Uterus (tissue), 2 donors: Measurements from ENCODE around the gene CFAP210.

ENCODE experiments used
- POLR2A ChIP-seq, 2 donors: fragments of 450-650 bp; IDR thresholded peaks; one replicate each; pipeline ENCODE4 v1.6.1; 2016; ENCODE audit warnings: antibody characterized with exemption in 2 of 2, mild to moderate bottlenecking in 1 of 2, moderate library complexity in 1 of 2
- TF ChIP-seq, protein P1 (sequence below), 4 experiments: fragments of 200-600 bp in 2 of 4; fragments of 450-650 bp in 2 of 4; sonication (generic) in 2 of 4; IDR thresholded peaks; one replicate each; pipeline ENCODE4 v1.5.1; 2016 to 2019; ENCODE audit warnings: antibody characterized with exemption in 4 of 4, mild to moderate bottlenecking in 2 of 4, moderate library complexity in 1 of 4

DNA sequence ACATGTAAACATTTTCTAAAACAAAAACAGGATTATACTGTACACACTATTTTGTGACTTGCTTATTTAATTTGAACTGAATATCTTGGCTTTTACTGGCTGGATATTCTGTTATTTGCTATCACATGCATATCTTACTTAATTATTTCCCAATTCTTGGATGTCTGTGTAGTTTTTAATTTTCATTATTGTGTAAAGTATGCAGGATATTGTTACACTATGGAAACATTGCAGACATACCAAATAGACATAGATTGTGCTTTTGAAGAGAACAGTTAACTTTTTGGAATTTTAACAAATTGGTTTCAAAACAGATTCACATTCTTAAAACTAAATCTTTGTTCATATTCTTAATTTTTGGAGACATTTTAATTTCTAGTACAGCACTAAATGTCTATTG lies 2.2 kb upstream of the CFAP210 start:
- no peak for TF ChIP-seq POLR2A (IDR thresholded peaks at IDR 0.05)
- TF ChIP-seq, protein P1, sequence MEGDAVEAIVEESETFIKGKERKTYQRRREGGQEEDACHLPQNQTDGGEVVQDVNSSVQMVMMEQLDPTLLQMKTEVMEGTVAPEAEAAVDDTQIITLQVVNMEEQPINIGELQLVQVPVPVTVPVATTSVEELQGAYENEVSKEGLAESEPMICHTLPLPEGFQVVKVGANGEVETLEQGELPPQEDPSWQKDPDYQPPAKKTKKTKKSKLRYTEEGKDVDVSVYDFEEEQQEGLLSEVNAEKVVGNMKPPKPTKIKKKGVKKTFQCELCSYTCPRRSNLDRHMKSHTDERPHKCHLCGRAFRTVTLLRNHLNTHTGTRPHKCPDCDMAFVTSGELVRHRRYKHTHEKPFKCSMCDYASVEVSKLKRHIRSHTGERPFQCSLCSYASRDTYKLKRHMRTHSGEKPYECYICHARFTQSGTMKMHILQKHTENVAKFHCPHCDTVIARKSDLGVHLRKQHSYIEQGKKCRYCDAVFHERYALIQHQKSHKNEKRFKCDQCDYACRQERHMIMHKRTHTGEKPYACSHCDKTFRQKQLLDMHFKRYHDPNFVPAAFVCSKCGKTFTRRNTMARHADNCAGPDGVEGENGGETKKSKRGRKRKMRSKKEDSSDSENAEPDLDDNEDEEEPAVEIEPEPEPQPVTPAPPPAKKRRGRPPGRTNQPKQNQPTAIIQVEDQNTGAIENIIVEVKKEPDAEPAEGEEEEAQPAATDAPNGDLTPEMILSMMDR (IDR thresholded peaks at IDR 0.05), result no peak
